GM12892 (cell line): ENCODE results near the gene PHF1. TPM values are rescaled to one million over a fixed set of nuclear protein-coding genes. Genes with fewer than 3 reads are reported as not detected.
"Not testable (repeated sequence)": the region's sequence is repeated elsewhere in the genome, so short reads cannot be mapped to it uniquely, and the experiment has no call there.

Experiments
- DNase-seq: peaks from one replicate; pipeline ENCODE4 v3.0.0; 2011; ENCODE audit not compliant: insufficient read length
- FAIRE-seq: peaks from 2 replicates; lab custom pipeline; 2011; peaks lifted over from hg19 to GRCh38; lab: Jason Lieb, UNC
- POLR2A ChIP-seq: IDR thresholded peaks from 2 replicates; pipeline ENCODE4 v1.6.1; 2011; ENCODE audit warnings: low read depth, low read length, control low read depth
- POLR2AphosphoS5 ChIP-seq: IDR thresholded peaks from 2 replicates; pipeline ENCODE4 v1.6.1; 2011; ENCODE audit warnings: low read depth, low read length, control low read depth
- TAF1 ChIP-seq: IDR thresholded peaks from 2 replicates; pipeline ENCODE4 v1.6.1; 2011; ENCODE audit warnings: low read depth, mild to moderate bottlenecking, control low read depth, low read length, borderline replicate concordance
- polyA plus RNA-seq: library from polyadenylated mRNA; unstranded; fragments of >200 nt; gene quantifications from one replicate; pipeline ENCODE4 v1.2.1, GENCODE V29; 2012; ENCODE audit warnings: missing spikeins, inconsistent platforms; ENCODE audit not compliant: missing spikeins

The PHF1 gene
- polyA plus RNA-seq: 17.4 TPM

DNA sequence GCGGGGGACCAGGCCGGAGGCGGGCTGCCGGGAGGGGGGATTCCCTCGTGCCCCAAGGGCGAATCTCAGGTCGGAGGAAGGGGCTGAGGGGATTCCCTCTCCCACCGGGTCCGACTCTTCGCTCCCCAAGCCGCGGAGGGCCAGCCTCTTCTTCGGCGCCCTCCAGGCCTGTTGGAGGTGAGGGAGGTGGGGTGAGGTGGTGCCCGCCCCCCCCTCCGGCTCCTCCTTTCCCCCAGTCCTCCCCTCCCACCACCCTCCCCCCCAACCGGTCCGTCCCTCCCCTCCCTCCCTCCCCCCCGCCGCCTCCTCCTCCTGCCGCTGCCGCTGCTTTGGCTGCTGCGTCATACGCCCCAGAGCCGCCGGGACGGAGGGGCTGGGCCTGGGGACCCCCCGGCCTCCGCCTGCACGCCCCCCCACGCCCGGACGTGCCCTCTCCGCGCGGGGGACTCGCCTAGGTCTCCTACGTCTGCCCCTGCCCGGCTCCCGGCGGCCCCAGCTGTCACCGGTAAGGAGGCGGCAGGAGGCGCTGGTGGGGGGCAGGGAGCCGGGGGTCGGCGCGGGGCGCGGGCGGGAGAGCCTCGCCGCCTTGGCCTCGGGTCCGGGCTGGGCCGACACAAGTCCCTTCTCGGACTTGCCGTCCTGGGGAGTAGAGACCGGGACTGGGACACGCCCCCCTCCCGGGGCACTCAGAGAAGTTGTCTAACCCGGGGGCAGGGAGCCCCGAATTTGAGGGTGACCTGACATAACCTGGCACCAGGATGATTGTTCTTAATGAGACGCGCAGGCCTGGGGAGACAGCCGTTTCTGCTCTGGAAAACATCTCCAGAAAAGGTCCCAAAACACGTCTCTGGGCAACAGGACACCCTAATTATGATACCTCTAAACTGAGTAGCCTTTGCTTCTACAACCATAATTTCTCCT lies at the start of gene PHF1:
TSS of gene PHF1 (plus strand) at position 304 of the 921 bp plus-strand sequence. CDS start 1,250 bp downstream, outside the sequence.
- FAIRE-seq (no peak), DNase-seq (peak; percentile 80)
- TF ChIP-seq POLR2AphosphoS5: no peak
- peak; percentile 46; the same call in 1 of the 2 replicates for TF ChIP-seq POLR2A
- no peak for TF ChIP-seq TAF1

DNA sequence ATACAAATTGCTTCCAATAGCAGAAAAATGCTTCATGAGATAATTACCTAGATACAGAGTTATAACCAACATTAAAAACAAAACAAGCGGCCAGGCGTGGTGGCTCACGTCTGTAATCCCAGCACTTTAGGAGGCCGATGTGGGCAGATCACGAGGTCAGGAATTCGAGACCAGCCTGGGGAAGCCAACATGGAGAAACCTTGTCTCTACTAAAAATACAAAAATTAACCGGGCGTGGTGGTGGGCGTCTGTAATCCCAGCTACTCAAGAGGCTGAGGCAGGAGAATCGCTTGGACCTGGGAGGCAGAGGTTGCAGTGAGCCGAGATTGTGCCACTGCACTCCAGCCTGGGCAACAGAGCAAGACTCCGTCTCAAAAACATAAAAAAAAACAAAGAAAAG lies 47.3 kb upstream of the PHF1 start:
- not testable (repeated sequence) for FAIRE-seq, DNase-seq

DNA sequence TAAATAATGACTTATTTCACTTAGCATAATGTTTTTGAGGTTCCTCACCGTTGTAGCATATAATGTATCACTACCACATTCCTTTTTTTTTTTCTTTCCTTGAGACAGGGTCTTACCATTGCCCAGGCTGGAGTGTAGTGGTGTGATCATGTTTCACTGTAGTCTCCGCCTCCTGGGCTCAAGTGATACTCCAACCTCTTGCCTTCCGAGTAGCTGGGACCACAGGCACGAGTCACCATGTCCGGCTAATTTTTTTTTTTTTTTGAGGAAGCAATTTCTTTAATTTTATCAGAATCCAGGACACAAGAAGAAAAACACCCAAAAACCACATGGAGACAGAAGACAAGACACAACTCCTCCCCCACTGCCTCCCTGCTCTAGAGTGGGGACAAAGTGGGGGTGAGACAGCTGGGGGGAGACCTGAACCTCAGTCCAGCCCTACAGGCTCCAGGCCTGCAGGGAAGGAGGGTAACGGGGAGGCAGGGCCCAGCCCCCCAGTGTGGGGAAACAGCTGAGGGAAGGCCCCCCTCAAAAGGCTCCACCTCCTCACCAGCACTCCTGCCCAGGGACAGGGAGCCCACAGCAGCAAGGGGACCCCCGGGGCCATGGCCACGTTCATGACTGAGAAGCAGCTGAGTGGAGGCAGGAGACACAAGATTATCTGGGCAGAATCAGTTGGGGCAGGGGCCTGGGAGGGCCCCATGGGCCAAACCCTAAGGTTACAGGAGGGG lies 46.2 kb upstream of the PHF1 start:
- FAIRE-seq, DNase-seq: not testable (repeated sequence)

DNA sequence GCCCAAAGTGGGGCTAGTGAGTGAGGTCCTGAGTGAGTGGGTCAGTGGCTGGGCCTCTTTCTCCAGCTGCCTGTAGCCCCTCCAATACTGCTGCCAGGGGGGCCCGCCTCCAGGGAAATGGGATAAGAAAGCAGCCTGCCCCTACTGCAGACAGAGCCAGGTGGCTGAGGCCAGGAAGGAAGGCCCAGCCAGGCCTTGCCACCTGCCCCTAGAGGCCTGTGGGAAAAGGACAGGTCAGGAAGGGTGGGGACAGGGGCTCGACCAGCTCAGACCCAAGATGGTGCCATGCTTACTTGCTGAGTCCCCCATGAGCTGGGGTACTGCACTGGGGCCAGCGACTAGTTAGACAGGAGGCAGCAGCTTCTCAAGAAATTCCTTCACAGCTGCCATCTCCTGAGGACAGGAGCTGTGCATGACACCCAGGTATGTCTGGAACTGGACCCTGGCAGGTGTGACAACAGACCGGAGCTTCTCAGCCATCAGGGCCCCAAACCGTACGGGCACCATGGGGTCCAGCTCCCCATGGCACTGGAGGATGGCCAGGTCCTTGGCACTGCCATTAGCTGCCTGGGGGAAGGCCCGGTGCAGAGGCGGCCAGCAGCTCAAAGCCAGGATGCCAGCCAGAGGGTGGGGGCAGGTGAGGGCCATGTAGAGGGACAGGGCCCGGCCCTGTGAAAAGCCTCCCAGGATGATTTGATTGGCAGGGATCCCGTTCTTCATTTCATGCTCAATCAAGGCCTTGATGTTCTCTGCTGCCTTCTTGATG lies 45.4 kb upstream of the PHF1 start:
- FAIRE-seq, DNase-seq: not testable (repeated sequence)

DNA sequence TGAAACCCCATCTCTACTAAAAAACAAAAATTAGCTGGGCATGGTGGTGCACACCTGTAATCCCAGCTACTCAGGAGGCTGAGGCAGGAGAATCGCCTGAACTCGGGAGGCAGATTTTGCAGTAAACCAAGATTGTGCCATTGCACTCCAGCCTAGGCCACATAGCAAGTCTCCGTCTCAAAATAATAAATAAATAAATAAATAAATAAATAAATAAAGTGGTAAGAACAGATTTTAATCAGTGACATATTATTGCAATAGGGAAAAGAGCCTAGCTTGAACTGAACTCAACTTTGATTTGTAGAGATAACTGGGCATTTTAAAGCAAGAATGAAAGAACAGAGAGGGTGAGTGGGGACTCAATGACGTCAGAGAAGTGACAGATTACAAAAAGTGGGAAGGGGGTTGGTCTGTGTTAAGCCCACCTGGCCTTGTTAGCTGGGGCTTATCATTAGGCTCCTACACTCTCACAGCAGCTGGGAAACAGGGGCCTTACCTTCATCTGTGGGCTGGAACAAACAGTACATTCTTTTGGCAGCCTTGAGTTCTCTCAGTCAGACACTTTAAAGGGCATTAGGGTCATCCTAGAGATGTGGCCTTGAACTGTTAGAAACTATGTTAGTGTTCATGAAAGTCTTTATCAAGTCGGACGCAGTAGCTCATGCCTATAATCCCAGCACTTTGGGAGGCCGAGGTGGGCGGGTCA lies 43.7 kb upstream of the PHF1 start:
- DNase-seq: no peak
- no peak for FAIRE-seq
- TF ChIP-seq POLR2AphosphoS5: no peak
- no peak for TF ChIP-seq TAF1
- no peak for TF ChIP-seq POLR2A

DNA sequence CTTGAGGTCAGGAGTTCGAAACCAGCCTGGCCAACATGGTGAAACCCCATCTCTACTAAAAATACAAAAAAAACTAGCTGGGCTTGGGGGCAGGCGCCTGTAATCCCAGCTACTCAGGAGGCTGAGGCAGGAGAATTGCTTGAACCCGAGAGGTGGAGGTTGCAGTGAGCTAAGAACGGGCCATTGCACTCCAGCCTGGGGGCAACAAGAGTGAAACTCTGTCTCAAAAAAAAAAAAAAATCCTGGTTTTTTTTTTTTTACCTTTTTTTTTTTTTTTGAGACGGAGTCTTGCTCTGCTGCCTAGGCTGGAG lies 43.1 kb upstream of the PHF1 start:
- DNase-seq, FAIRE-seq: not testable (repeated sequence)

DNA sequence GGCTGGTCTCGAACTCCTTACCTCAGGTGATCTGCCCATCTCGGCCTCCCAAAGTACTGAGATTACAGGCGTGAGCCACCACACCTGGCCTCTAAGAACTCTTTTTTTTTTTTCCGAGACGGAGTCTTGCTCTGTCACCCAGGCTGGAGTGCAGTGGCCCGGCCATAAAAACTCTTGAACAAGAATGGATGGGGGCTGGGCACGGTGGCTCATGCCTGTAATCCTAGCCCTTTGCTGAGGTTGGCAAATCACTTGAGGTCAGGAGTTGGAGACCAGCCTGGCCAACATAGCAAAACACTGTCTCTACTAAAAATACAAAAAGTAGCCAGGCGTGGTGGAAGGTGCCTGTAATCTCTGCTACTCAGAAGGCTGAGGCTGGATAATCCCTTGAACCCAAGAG lies 38.9 kb upstream of the PHF1 start:
- DNase-seq, FAIRE-seq: not testable (repeated sequence)

DNA sequence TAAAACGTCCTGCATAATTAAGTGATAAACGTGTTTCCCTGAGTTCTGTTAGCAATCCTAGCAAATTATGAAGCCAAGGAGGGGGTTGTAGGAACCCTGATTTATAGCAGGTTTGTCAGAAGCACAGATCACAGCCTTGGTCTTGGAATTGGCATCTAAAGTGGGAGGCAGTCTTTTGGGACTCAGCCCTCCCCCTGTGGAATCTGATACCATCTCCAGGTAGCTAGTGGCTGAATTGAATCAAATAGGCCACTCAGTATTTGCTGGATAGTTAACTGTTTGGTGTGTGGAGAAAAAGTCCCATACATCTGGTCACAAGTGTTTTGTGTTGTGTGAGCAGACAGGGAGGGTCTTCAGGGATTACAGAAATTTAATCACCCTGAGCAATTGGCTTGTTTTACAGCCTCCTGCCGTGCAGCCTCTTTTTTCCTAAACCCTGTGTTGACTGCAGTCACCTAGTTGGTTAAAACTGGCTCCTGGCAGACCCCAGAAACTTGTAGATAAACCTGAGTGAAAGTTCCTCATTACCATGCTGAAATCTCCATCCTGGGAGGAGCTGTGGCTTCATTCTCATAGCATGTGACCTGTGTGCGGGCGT lies 38.2 kb upstream of the PHF1 start:
- TF ChIP-seq TAF1 (no peak), POLR2AphosphoS5 (no peak), POLR2A (no peak)
- no peak for DNase-seq
- FAIRE-seq: peak; percentile 33

DNA sequence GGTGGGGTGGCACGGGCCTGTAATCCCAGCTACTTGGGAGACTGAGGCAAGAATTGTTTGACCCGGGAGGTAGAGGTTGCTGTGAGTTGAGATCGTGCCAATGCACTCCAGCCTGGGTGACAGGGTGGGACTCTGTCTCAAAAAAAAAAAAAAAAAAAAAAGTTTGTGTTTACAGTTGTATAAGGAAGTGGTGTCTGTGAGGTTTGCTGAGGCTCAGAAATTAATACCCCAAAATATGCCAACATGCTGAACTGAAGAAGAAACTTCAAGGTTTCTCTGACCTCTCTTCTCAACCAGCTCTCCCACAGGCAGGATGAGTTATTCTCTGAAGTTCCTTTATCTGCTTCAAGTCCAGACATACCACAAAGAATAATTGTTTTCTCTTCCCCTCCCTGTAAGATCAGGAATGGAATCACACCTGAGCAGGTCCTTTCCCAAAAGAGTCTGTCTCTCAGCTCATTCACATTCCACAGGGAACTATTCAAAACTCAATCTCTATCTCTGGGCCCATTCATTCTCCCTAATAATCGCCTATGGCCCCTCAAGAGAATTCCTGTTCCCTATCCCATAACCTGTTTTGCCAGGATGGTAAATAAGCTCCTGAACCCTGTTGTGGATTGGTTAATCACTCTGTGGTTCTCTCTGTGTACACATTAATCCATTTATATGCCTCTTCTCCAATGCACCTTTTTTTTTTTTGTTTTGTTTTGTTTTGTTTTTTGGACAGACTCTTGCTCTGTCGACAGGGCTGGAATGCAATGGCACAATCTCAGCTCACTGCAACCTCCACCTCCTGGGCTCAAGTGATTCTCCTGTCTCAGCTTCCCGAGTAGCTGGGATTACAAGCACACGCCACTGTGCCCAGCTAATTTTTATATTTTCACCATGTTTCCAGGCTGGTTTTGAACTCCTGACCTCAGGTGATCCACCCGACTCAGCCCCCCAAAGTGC lies 36.6 kb upstream of the PHF1 start:
- FAIRE-seq (no peak), DNase-seq (no peak)
- TF ChIP-seq POLR2AphosphoS5 (no peak), POLR2A (no peak), TAF1 (no peak)

DNA sequence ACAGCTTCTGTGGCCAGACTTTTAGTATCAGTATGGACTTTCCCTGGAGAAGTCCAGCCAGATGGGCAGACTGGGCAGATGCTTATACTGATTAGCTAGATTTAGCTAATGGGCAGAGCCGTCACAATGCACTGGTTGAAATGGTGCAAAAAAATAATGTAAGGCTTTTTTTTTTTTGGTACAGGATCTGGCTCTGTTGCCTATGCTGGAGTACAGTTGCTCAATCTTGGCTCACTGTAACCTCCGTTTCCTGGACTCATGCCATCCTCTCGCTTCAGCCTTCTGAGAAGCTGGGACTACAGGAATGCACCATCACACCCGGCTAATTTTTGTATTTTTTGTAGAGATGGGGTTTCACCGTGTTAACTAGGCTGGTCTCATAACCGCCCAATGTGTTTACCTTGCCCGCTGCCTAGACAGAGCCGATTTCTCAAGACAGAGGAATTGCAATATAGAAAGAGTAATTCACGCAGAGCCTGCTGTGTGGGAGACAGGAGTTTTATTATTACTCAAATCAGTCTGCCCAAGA lies 35.6 kb upstream of the PHF1 start:
- FAIRE-seq (no peak), DNase-seq (no peak)
- TF ChIP-seq TAF1: no peak
- no peak for TF ChIP-seq POLR2A
- no peak for TF ChIP-seq POLR2AphosphoS5

DNA sequence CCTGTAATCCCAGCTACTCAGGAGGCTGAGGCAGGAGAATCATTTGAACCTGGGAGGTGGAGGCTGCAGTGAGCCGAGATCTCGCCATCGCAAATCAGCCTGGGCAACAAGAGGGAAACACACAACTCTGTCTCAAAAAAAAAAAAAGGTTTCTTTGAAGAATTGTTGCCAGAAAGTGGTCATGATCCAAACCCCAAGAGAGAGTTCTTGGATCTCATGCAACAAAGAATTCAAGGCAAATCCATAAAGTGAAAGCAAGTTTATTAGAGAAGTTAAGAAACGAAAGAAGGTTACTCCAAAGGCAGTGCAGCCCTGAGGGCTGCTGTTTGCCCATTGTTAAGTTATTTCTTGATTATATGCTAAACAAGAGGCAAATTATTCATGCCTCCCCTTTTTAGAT lies 33.6 kb upstream of the PHF1 start:
- TF ChIP-seq TAF1 (no peak), POLR2AphosphoS5 (no peak), POLR2A (no peak)
- DNase-seq (no peak), FAIRE-seq (no peak)

DNA sequence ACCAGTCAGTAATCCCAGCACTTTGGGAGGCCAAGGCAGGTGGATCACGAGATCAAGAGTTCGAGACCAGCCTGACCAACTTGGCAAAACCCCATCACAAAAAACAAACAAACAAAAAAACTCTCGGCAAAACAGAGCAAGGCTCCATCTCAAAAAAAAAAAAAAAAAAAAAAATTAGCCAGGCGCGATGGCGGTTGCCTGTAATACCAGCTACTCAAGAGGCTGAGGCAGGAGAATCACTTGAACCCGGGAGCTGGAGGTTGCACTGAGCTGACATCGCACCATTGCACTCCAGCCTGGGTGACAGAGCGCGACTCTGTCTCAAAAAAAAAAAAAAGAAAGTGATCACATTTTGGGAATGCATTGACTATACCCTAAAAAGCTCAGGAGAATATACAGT lies 31.6 kb upstream of the PHF1 start:
- not testable (repeated sequence) for DNase-seq, FAIRE-seq
